HG02798 (cell line): ENCODE measurements around the gene GABRA1.

Source experiments
- ATAC-seq: cut with Tn5 transposase; IDR thresholded peaks from one replicate; pipeline ENCODE4 v1.9.1; 2021; ENCODE audit warnings: mild to moderate bottlenecking; ENCODE audit not compliant: unreplicated experiment, poor library complexity

GABRA1 gene

DNA sequence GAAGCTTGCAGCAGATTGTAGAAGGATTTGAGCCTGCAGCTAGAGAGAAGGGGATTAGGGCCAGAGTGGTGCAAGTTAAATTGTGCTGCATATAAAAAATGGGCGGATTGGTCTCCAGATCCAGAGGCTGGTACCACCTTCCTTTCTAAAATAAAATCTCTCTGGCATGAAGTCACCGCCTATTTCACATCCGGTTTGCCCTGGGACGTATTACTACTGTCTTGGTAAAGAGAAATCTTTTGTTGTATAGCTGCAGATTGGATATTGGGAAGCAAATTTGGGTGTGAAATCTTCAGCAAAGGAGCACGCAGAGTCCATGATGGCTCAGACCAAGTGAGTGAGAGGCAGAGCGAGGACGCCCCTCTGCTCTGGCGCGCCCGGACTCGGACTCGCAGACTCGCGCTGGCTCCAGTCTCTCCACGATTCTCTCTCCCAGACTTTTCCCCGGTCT lies at the start of gene GABRA1:
Gene GABRA1, plus strand, starts transcription at position 180 of the 451 bp plus-strand sequence. CDS start 2,691 bp downstream, outside the sequence.
- ATAC-seq, result no peak

DNA sequence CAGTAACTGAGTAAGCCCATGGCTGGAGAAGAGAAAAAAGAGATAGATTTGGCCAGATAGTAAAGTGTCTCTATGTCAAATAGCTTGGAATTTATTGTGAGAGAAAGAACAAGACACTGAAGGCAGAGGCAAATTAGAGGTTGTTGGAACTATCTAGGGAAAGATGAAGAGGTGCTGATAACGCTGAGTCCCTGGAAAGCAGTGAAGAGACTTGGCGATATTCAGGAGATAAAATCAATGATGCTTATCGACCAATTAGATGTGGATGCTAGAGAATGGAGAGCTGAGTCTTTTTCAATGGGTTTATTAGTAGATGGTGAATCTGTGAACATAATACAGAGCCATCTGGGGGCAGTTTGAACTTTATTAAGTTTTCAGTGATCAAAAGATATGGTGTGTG lies 48.6 kb upstream of the GABRA1 start:
- no peak for ATAC-seq

DNA sequence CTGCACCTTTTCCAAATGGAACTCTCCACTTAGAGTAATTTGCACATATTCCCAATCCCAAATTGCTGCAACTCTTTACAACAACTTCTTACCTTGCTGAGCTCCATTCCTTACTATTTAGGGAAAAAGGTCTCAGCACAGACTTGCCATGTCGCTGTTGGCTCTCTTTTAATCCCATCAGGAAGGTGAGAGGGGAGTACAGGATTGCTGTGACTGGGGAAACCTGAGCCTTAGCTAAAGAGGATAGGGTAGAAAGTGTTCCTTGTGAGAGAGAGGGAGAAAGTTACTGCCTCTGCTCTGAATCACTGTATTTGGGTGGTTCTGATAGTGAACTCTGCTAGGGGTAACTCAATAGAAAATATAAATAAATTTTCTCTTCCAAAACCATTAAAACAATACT lies 43.7 kb upstream of the GABRA1 start:
- no peak for ATAC-seq

DNA sequence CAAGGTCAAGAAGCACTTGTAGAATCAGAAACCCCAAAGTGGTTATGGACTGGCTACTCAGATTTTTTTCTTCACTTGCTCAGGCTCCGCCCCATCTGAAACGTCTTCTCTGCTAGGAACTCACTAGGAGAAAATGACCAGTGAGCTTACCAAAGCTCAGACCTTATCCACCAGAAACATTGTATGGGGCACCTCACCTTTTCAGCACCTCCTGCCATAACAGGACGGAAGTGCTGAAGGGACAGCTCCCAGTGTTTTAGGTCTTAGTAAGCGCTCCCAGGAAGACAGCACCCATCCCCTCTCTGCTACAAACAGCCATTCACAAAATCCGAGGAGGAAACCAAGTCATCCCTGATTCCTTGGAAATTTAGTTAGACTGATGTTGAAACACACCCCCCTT lies 1.2 kb upstream of the GABRA1 start:
- ATAC-seq, result no peak

DNA sequence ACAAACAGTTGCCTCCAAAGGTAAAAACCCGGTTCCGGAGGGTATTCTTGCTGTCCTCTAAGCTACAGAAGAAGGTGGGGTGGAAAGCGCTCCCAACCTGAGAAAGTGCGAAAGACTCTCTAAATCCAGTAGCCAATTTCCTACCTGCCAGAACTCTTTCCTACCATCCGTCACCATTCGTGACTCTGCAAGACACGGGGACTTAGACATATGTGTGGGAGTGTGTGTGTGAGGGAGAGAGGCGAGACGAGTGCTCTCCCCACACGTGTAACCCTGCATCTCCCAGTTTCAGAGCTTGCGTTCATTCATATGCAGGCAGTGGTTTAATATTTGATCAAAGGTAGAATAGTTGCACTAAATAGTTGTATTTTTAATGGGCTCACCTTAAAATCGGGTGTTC lies 473 bp upstream of the GABRA1 start:
- no peak for ATAC-seq

DNA sequence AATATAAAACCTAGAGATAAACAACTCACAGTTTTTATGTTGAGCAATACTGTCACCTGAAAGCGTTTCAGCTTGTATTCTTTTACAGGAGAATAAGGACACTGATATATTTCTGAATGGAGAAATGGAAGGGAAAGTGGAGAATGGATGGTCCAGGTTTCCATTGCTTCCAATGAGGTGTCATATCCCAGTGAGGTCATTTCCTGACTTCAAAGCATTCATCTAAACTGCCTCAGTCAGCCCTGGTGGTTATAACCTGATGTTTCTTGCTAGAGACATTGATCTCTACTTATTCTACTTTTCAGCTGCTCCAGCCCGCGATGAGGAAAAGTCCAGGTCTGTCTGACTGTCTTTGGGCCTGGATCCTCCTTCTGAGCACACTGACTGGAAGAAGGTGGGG lies 2.6 kb downstream of the GABRA1 start:
- no peak for ATAC-seq

DNA sequence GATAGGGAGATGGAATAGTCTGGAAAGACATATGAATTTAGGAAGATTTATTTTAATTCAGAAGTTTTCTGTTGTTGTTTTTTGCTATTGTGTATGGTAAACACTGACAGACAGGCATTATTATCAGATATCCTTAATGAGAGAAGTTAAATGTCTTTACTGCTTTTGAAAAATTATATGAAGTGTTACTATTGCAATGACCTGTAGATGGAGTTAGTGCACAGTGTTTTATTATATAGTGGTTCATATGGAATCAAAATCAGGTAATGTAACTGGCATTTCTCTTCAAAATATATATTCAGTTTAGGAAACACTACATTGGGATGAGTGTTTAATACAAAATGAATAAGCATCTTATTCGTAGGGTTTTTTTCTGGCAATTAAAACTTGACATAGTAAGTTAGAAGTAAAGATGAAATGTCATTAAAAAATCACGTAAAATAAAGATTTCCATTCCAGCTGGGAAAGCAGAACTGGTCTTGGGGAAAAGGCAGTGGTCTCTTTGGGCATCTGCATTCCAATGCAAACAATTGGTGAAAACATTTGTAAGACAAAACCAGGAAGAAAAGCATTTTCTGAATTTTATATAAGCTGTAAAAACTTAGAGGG lies 3.9 kb downstream of the GABRA1 start:
- no peak for ATAC-seq

DNA sequence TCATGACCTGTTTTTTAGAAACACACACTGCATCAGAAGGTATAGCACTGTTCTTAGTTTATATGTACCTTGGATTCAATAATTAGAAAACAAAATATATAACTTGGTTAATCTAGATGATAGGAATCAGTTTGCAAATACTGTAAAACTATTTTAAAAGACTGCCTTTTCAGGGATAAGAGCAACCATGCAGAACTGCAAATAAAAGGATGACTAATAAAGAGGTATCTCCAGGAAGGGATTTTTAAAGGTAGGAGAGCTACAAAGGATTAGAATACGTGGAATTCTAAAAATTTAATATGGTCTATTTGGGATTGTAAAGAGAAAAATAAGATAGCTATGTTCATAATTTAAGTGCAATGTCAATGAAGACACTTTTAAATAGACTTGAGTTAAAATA lies 9.4 kb downstream of the GABRA1 start:
- ATAC-seq, result no peak

DNA sequence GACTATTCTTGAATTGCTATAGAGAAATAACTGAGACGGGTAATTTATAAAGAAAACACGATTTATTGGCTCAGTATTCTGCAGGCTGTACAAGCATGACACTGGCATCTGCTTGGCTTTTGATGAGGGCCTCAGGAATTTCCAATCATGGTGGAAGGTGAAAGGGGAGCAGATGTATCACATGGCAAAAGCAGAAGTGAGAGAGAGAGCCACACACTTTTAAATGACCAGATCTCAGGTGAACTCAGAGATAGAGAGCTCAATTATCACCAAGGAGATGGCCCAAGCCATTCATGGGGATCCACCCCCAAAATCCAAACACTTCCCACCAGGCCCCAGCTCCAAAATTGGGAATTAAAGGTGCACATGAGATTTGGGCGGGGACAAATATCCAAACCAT lies 15.3 kb downstream of the GABRA1 start:
- no peak for ATAC-seq

DNA sequence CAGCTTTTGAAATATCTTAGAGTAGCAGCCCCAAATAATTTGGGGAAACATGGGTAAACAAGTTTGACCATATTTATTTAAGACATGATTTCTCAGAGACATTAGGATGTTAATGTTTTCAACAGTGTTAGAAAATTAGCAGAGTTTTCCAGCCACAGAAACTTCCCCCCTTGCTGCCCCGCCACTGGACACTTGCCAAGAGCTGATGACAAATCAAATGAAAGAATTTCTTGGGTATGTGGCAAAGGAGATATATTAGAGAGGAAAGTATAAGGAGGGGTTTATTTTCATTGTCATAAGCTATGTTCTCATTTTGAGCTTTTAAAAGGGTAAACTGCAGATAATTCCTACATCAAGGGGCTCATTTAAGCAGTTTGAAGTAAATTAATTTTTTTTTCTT lies 15.9 kb downstream of the GABRA1 start:
- ATAC-seq, result no peak

DNA sequence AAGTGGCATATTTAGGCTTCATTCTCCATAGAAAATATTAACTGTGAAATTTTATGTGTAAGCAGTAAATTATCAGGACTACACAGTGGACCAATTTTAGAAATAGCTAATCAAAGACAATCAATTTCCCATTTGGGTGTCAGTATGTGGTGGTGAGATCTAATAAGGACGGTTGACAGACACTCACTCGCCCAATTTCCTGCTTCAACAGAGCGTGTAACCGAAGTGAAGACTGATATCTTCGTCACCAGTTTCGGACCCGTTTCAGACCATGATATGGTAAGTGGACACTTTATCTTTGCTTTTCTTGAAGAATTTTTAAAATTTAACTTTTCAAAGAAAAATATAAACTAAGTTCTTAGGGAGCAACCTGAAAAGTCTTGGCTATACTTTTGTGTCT lies 17.6 kb downstream of the GABRA1 start:
- ATAC-seq, result no peak

DNA sequence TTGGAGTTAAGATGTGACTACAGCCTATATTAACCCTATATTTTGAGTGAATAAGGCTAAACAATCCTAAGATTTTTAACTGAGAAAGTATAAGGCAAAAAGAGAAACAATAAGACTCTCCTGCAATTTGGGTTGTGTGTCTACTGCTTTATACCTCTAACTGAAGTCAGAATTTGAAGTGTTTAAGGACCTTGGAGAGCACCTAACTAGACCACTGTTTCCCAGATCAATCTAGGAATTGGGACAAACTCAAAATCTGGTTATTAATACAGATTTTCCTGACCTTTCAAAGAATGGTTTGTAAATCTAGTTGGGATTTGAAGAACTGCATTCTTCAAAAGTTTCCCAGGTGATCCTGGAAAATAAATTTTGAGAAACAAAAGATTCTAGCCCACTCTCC lies 42.1 kb downstream of the GABRA1 start:
- ATAC-seq, result no peak

DNA sequence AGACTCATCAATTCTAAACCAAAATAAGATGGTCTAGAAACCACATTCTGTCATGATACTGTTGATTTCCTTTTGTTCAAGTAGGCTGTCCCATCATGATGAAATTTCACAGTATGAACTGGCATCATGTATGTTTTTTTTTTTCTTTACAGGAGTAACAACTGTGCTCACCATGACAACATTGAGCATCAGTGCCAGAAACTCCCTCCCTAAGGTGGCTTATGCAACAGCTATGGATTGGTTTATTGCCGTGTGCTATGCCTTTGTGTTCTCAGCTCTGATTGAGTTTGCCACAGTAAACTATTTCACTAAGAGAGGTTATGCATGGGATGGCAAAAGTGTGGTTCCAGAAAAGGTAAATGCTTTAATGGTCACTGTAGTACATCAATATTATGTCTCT lies 47.6 kb downstream of the GABRA1 start:
- ATAC-seq, result no peak

DNA sequence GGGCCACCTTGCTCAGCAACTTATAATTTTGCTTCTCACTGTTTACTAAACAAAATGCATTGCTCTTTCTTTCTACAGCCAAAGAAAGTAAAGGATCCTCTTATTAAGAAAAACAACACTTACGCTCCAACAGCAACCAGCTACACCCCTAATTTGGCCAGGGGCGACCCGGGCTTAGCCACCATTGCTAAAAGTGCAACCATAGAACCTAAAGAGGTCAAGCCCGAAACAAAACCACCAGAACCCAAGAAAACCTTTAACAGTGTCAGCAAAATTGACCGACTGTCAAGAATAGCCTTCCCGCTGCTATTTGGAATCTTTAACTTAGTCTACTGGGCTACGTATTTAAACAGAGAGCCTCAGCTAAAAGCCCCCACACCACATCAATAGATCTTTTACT lies 49.1 kb downstream of the GABRA1 start:
- ATAC-seq, result no peak

DNA sequence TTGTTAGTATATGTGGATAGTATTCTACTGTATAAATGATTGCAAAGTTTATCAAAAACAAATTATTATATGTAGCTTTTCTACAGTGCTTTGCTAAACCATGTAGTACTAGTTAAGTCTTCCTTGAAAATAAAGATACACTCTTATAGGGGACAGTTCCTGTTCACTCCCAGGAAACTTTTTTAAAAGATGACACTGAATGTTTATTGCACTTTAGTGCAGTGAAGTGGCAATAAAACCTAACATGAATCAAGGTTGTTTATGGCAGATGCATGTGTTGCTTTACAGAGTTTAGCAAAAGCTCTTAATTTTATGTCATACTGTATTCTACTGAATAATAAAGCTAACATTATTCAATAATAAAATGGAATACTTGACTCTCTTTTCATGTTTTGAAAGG lies 51.7 kb downstream of the GABRA1 start:
- no peak for ATAC-seq

DNA sequence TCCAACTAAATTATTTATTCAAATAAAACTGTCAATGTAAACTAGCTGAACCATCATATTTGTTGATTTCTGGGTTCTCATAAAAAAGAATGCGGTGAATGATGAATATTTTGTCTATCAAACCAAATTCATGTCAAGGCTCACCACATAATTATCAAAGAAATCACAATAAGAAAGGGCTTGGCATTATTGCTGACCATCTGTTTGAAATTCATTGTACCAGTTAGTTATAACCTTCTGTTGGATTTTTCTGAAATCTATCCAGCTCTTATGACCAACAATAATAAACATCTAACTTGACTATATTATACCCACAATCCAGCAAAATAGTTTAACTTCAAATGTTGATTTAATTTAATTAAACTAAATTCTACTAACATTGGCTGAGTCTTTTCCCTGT lies 53.1 kb downstream of the GABRA1 start:
- no peak for ATAC-seq

DNA sequence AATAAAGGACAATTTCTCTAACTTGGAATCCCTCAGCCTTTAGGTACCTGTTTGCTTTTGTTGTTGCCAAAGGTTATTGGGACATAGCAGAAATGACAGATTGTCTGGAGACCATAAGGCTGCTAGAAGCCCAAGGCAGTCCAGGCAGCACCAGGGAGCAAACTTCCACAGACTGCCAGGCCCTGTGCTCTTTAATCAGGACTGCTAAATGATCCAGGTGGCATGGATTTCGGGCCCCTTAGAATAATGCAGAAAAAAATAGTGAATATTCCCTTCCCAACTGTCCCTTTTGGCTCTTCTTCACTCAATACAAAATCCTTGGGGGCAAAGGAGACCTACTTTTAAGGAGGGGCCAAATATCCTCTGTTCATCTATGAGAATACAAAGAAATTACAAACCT lies 73.9 kb downstream of the GABRA1 start:
- ATAC-seq, result no peak

DNA sequence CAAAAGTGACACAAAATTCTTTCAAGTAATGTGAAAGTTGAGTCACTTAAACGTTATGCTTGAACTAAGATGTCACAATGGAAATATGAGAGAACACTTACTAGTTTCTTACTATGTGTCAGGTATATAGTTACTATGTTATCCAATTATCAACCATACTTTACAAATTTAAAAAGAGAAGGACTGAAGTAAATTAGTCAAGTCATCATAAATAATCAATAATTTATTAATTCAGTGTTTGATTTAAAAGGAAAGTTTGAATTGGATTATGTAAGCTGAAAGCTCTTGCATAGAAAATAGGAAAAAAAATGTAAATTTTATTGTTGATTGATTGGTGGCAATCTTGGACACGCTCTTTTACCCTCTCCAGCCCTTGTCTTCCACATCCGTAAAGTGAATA lies 76.3 kb downstream of the GABRA1 start:
- ATAC-seq, result no peak

DNA sequence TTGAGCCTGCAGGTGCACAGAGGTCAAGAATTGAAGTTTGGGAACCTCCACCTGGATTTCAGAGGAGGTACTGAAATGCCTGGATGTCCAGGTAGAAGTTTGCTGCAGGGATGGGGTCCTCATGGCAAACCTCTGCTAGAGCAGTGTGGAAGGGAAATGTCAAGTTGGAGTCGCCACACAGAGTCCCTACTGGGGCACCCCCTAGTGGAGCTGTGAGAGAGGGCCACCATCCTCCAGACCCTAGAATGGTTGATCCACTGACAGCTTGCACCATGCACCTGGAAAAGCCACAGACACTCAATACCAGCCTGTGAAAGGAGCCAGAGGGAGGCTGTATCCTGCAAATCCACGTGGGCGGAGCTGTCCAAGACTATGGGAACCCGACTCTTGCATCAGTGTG lies 78.0 kb downstream of the GABRA1 start:
- ATAC-seq, result no peak

DNA sequence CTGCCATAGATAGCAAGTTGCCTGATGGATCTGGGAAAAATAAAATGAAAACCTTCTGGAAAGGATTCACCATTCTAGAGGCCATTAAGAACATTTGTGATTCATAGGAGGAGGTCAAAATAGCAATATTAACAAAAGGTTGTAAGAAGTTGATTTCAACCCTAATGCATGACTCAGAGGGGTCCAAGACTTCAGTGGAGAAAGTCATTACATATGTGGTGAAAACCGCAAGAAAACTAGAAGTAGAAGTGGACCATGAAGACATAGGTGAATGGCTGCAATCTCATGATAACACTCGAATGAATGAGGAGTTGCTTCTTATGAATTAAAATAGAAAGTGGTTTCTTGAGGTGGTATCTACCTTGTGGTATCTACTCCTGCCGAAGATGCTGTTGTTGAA lies 86.6 kb downstream of the GABRA1 start:
- no peak for ATAC-seq

DNA sequence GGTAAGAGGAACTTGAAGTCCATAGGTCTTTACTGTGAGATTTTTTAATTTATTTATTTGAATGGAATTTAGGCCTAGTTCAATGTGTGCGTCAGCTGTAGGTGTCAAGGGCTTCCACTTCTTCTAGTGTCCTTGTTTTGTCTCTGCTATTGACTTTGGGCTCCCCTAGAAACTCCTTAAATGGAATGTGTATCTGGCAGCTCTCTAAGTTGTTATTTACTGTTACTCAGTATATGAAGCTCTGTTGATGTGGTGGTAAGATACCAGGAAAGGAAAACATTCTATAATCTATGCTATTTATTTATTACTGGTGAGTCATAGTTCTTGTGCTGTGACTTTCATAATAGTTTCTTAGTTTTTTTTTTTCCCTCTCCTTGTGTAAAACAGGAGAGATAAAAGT lies 97.1 kb downstream of the GABRA1 start:
- no peak for ATAC-seq

DNA sequence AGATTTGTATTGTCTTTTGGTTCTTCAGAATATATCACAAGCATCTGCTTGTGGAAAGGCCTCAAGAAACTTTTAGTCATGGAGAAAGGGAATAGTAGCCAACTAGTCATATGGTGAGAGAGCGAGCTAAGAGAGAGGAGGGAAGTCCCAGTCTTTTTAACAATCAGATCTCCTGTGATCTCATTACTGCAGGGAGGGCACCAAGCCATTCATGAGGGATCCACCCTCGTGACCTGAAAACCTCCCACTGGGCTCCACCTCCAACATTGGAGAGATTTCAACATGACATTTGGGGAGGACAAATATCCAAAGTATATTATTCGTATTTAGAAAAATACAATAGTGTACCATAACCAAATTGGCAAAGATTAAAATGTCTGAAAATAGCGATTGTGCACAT lies 99.0 kb downstream of the GABRA1 start:
- ATAC-seq, result no peak
